SIG-M5 treated with dmso at 0.1 percent for 504 hours (cell line): ENCODE measurements around the gene IQCF2.
"Not testable (repeated sequence)": the region's sequence is repeated elsewhere in the genome, so short reads cannot be mapped to it uniquely, and the experiment has no call there.

ENCODE experiments used
- DNase-seq: peaks from one replicate; lab custom pipeline; 2025; ENCODE audit not compliant: unreplicated experiment; lab: John Stamatoyannopoulos, UW

IQCF2 gene

GRCh38 chr3:51860703-51861665 lies at the start of gene IQCF2:
IQCF2 (plus strand) TSS chr3:51861615; CDS start chr3:51861667, 52 bp downstream.
- DNase-seq: peak; percentile 16

DNA sequence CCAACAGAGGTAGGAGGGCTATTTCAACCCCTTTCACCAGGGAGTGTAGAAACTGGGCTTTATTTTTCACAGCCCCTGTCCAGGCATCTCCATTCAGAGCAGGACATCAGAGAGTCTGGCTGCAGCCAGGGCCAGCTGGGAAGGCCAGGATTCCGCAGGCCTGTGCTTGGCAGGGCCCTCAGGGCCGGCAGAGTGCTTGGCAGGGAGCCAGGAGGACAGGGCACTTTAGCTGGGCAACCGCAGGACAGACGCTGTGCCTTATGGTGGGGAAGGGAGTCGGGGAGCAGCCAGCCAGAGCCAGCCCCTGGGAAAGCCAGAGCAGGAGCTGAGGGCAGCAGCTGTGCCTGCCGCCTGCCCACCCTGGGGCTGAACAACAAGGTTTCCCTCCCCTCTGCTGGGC lies 47.9 kb upstream of the IQCF2 start:
- DNase-seq: no peak

GRCh38 chr3:51814034-51814433 lies 47.4 kb upstream of the IQCF2 start:
- no peak for DNase-seq

- DNase-seq: no peak
Observed at GRCh38 chr3:51815614-51816013, 45.8 kb upstream of the IQCF2 start.

- no peak for DNase-seq
Observed at GRCh38 chr3:51816723-51817122, 44.7 kb upstream of the IQCF2 start.

DNA sequence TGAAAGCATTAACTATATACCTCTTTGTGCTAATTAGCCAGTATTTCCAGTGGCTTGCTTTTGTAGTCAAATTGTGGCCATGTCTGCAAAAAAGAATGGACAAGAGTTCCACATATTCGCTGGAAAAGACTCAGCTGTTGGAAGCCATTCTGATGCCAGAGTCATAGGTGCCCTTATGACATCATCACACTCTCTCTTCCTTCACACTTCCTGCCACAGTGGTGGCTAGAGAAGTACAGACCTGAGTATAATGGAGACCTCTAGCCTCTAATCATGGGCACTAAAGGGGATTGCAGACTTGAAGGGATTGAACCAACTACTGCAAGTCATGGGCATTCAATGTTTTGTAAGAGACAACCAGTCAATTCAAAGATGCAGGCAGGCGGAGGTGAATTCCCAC lies 44.0 kb upstream of the IQCF2 start:
- DNase-seq: no peak

DNA sequence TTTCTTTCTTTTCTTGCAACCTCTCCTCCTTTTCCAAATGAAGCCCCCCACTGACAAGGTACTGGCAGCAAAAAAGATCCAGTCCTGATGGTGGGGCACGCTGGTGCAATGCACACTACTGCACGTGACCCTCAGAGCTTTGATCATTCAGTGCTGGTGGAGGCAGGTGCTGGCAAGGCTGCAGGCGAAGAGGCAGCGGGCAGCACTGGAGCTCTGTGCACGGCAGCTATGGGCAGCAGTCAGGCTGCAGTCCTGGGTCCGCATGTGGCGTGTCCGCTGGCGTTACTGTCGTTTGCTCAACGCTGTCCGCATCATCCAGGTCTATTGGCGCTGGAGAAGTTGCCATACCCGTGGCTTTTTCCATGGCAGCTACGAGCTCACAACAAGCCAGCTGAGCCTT lies 42.3 kb upstream of the IQCF2 start:
- DNase-seq: no peak

- DNase-seq: no peak
Observed at GRCh38 chr3:51819709-51820406, 41.6 kb upstream of the IQCF2 start.

GRCh38 chr3:51828297-51828696 lies 33.1 kb upstream of the IQCF2 start:
- no peak for DNase-seq

DNA sequence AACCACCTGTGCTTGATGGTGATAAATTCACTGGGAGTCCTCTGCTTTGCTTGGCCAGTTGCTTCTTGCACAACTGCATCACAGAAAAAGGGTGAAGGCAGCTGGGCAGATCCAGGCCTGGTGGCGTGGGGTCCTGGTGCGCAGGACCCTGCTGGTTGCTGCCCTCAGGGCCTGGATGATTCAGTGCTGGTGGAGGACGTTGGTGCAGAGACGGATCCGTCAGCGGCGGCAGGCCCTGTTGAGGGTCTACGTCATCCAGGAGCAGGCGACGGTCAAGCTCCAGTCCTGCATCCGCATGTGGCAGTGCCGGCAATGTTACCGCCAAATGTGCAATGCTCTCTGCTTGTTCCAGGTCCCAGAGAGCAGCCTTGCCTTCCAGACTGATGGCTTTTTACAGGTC lies 31.1 kb upstream of the IQCF2 start:
- DNase-seq: no peak

DNA sequence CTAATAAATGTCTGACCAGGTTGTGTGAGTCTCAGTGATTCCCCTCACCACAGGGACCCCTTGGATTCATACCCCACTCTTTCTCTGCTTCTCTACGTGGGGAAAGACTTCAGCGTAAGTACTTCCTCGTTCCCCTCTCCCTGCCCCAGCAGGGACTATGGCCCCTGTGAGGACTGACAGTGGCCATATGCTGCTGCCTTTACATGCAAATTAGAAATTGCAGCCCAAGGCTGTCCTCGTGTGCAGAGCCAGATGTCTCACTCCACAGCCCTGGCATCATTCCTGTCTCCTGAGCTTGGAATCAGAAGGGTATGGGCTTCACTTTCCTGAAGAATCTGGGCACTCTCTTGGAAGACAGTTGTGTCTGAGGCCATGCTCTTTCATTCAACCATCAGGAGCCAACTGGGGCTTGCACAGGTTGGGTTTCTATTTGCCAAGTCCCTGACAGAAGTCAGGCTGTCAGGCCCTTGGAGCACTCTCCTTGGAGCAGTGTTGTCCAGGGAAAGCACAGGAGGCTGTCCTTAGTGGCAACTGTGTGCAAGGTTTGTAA lies 30.5 kb upstream of the IQCF2 start:
- DNase-seq: no peak

GRCh38 chr3:51836606-51837005 lies 24.8 kb upstream of the IQCF2 start:
- no peak for DNase-seq

GRCh38 chr3:51845129-51845528 lies 16.3 kb upstream of the IQCF2 start:
- no peak for DNase-seq

DNA sequence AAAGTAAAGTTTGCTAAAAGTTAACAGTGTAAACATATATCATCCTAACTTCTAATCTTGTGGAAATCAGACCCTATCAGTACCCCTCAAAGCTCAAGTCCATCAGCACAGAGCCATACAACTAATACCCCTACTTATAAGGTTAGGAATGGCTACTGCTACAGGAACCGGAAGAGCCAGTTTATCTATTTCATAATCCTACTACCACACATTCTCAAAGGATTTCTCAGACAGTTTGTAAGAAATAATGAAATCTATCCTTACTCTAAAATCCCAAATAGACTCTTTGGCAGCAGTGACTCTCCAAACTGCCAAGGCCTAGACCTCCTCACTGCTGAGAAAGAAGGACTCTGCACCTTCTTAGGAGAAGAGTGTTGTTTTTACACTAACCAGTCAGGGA lies 6.0 kb upstream of the IQCF2 start:
- not testable (repeated sequence) for DNase-seq

DNA sequence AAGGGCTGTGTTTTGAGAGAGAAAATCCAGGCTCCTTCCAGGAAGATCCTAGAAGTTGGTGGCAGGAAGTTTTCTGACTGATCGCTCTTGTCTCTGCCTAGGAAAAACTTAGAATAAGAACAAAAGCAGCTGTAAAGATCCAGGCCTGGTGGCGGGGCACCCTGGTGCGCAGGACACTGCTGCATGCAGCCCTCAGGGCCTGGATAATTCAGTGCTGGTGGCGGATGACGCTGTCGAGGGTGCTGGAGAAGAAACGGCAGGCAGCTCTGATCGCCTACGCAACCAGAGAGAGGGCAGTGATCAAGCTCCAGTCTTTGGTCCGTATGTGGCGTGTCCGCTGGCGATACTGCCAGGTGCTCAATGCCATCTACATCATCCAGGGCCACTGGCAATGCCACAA lies 1.5 kb downstream of the IQCF2 start:
- DNase-seq: no peak

DNA sequence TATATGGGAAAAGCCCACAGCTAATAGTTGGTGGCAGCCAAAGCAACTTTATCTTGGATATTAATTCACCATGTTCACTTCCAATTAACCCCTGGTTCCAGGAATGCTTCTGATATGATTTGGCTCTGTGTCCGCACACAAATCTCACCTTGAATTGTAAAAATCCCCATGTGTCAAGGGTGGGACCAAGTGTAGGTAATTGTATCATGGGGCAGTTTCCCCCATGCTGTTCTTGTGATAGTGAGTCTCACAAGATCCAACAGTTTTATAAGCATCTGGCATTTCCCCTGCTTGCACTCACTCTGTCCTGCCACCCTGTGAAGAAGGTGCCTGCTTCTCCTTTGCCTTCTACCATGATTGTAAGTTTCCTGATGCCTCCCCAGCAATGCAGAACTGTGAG lies 7.5 kb downstream of the IQCF2 start:
- not testable (repeated sequence) for DNase-seq

GRCh38 chr3:51869304-51869703 lies 7.9 kb downstream of the IQCF2 start:
- no peak for DNase-seq

- no peak for DNase-seq
Observed at GRCh38 chr3:51873253-51873766, 11.9 kb downstream of the IQCF2 start.

DNA sequence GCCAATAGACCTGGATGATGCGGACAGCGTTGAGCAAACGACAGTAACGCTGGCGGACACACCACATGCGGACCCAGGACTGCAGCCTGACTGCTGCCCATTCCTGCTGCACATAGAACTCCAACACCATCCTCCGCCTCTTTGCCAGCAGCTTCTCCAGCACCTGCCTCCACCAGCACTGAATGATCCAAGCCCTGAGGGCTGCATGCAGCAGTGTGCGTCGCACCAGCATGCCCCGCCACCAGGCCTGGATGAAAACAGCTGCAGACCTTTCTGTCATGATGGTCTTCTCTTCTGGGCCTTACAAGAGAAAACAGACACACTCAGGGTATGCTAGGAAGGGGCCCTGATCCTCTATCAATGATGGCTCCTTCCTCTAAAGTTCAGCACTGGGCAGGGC lies 12.5 kb downstream of the IQCF2 start:
- no peak for DNase-seq

DNA sequence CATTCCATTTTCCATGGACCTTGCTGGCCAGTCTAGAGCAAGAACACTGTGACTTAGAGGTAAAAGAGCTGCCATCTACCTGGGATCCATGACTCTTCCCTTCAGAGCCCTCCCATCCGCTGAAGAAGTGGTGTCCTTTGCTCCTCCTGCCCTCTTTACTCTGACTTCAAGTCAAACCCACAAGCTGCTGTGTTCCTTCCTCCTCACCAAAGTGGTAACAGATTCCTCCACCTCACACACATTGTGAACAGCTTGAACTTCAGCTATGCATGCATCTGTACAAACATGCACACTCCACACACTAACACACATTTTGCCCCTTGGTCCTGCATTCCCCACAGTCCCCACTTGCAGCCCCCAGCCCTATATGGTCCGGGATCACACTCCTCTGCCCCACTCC lies 13.0 kb downstream of the IQCF2 start:
- no peak for DNase-seq

DNA sequence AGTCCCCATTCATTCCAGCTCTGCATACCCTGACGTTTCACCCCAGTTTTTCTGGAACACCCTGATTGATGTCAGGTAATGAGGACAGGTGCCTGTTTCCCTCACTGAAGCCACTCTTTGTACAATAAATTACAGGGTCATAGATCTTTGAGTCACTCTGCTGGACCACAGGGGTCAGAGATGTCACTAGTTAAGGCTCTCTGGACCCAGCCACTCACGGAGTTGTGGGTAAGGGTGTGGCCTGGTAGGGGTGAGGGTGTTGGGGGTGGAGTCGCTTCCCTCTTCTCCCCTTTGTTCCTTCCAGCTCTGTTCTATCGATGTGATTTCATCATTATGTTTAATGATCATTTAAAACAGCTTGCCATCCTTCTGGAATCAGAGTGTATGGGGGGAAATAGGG lies 13.5 kb downstream of the IQCF2 start:
- no peak for DNase-seq

- DNase-seq: no peak
Observed at GRCh38 chr3:51875501-51875900, 14.1 kb downstream of the IQCF2 start, which contains the start of gene IQCF5. IQCF5 (minus strand) TSS chr3:51875601; CDS start chr3:51875531, 70 bp downstream.
